HG03460 (cell line): ENCODE measurements around the gene NPL.
A peak's percentile ranks its signal among the peaks of the same experiment; 100 is the strongest.

Source experiments
- ATAC-seq: cut with Tn5 transposase; IDR thresholded peaks from one replicate; pipeline ENCODE4 v1.9.1; 2021; ENCODE audit not compliant: unreplicated experiment

NPL gene

DNA sequence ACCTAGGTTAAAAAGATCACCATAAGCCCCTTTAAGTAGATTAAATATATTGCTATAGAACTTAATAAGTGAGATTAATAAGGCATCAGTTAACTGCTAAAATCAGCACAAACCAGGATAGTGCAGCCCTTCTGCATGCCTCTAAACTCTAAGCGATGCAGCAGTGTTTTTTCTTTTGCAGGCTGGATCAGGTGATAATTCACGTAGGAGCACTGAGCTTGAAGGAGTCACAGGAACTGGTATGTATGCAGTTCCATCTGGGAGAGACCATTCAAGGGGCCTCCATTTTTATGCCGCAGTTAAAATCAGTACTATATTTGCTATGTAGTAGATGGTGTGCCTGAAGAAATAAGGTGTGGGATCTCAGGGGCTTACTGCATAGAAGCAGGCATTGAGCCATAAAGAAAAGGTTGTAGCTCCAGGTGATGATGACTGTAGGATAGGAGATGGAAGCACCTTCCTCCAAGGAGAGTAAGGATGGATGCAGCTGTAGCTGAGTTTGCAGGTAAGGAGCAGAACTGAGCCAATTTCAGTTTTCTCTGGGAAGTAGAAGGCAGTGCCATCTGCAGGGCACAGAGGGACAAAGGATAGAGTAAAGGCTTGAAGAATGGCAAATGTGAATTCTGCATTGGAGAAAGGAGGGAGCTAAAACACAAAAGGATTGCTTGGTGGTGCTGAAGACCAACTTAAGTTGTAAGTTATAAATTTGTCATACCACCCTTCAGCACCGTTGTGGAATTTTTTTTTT, 22.6 kb downstream of the NPL start:
- no peak for ATAC-seq

DNA sequence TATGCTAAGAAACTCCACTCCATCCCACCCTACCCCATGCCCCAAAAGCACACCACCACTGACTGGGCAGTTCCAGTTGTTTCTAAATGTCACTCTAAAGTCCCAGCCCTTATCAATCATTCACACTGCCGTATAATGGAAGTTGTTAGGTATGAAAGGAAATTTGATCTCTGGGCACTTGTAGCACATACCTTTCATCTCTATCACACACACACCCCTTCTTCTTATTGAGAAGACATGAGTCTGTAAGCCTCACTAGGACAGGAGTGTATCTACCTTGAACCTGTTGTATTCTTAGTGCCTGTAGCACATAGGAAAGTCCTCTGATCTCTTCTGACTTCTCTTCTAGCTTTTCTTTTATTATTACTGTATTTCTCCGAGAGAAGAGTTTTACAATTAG, 27.3 kb downstream of the NPL start:
- no peak for ATAC-seq

DNA sequence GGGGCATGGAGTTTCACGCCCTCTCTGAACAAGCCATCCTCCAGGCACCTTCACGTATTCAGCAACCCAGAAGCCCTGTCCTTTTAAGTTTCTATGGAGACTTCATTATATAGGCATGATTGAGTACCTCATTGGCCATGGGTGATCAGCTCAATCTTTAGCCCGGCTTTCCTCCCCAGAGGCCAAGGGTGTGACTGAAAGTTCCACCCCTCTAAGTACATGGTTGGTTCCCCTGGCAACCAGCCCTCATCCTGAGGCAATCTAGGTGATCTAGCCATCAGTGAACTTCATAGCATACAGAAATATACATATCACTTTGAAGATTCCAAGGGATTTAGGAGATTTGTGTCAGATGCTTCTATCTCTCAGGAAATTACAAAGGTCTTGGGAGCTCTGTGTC, 28.2 kb downstream of the NPL start:
- no peak for ATAC-seq

DNA sequence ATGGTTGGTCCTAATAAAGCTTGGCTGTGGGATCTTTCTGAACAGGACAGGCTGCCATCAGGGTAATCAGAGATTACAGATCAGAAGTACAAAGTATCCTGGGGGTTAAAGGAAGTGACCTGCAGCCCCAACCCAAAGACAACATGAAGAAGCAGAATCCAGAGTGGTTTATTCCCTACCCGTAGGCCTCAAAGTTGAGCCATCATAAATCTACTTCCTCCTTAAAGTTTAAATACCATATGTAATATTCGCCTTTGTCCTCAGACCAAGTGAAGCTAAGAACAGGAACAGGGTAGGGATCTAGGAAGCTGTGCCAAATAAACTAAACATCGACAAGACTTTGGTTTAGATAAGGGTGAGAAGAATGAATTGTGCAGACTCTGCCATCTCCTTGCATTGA, 33.6 kb downstream of the NPL start:
- no peak for ATAC-seq

DNA sequence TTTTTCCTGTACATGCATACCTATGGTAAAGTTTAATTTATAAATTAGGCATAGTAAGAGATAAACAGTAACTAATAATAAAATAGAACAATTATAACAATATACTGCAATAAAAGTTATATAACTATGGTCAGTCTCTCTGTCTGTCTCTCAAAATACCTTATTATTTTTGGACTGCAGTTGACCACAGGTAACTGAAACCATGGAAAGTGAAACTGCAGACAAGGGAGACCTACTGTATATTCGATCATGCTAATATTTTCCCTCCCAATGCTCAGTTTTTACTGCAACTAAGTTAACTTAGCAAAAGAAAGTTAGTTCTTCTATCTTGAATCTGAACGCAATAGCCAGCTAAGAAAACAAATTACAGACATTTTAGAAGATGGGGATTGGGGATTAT, 37.3 kb downstream of the NPL start:
- ATAC-seq = no peak

DNA sequence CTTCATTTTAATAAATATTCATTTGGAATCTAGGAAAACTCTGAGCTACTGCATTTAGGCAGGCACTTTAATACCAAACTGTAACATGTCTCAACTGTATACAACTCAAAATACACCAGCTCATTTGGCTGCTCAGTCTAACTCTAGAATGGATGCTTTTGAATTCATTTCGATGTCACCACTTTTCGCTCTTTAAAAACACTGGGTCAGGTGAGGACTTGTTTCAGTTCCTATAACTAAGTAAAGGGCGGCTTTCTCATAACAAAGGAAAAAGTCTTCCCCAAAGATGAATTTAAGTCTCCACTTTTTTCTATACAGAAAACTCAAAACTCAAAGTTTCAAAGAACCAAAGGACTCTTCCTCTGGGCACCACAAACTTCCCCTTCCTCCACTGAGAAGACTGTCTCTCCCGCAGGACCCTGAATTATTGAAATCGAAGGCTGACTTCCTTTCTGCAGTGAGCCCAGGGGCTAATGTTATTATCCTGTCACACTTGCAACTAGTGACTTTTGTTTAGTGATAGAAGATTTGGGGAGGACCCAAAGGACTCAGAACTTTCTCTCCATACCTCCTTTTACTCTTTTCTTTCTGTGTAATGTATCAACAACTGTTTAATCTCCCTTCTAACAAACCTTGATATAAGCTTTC, 39.8 kb downstream of the NPL start:
- ATAC-seq = no peak

DNA sequence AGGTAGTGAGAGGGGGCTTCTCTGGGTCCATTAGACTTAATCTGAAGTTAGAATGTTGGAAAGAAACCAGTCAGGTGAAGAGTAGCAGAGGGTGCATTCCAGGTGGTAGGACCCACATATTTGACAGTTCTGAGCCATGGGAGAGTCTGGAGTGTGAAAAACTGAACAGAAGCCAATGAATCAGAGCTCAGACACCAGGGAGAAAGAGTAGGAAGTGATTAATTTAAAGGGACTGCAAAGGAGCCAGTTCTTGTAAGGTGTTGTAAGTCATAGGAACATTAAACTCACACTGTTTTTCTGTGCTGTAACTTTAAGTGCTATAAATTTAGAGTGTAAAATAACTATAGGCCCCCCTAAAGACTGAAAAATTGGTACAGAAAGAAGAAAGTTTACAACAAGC, 43.7 kb downstream of the NPL start:
- ATAC-seq = no peak

DNA sequence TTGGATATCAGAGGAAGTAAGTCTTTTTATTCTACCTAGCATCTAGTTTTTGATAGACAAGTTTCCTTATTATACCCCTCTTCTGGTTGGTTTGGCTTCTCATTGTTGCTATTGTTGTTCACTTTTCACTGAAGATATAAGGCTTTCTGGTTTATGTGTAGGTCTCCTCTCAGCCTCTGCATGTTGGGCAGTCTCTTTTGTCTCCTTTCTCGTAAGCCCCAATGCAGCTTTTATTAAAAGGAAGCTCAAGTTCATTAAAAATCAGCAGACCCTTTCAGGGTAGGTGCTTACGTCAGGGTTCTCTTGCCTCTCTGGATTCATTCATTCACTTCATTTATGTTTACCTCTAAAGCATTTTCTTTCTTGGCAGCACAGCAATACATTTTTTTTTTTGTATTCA, 44.8 kb downstream of the NPL start:
- no peak for ATAC-seq

DNA sequence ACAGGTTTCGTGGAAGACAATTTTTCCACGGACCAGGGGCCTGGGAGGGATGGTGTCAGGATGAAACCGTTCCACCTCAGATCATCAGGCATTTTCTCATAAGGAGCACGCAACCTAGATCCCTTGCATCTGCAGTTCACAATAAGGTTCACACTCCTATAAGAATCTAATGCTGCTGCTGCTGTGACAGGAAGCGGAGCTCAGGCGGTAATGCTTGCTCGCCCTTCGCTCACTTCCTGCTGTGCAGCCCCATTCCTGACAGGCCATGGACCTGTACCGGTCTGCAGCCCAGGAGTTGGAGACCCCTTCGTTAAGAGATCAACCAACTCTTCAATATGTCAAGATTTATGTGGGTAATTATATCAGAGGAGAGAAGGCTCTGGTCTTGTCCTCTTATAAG, 46.2 kb downstream of the NPL start:
- no peak for ATAC-seq

DNA sequence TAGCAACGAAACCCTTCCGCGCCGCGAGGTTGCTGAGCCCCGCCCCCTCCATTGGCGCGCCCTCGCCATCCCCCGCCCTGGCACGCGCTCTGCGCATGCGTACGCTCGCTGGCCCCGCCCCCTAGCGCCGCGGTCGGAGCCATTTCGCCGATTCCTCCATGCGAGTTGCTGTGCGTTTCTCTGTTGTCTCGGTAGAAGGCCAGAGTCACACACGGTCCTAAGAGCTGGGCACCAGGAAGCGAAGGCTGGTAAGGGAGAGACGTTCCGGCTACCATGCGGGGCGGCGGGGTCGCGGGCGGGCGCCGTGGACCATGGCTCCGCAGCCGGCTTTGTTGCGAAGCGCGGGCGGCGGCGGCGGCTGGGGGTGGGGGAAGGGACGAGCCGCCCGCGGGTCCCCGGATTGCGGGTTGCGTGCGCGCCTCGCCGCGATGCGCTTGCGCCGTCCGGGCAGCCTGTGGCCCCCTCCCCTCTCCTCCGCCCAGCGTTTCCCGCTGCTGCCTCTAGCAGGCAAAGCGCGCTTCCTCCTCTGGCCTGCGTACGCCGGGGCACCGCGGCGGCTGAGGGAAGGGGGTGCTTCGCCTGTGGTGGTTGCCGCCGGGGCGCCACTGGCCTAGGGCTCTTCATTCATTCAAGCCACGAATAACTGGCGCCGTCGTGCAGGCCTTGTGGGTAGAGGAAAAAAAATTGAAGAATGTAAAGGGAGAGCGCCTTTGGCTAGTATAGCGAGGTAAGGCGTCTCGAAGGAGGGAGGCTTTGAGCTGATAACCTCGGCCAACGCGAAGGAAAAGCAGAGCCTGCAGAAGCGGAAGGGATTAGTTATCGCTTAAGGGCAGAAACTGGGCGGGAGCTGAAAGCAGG, 49.9 kb downstream of the NPL start, which contains the start of gene DHX9:
DHX9 (plus strand) TSS at position 139 of the 858 bp plus-strand sequence. CDS start 3,220 bp downstream, outside the sequence.
- peak; percentile 86 for ATAC-seq

DNA sequence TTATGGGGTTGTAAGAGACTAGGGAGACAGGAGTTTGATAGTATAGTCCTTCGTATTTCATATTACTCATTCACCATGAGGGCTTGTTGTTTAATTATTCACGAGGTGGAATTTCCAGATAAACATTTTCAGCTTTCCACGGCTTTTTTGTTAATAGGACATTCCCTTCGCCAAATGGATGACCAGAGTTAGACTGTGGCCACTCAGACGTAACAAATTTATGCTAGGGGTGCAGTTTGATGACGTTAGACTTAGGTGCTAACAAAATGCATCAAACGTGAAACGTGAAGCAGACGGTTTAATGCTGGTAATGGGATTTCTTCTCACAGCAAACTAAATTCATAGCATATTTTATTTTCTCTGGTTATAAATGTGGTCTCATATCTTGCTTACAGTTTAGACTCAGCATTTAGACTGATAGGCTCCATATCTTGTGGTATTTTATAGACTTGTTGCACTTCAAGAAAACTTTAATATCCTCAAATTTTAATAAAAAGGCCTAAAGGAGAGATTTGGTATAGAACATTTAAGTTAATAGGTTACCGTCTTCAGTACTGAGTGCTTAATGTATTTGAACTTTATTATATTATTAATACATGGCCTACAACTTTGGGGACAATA, 51.9 kb downstream of the NPL start:
- ATAC-seq = no peak

DNA sequence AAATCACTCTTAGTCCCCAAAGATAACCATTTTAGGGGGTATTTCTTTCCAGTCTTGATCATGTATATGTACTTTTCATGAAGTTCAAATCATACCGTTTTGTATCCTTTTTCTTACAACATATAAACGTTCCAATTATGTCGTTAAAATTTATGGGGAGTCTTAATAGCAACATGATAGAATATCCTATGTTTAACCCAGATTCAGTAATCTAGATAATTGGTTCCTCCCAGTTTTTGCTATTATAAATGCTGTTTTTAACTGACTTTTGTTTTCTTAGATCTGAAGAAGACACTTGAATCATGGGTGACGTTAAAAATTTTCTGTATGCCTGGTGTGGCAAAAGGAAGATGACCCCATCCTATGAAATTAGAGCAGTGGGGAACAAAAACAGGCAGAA, 52.7 kb downstream of the NPL start:
- no peak for ATAC-seq

DNA sequence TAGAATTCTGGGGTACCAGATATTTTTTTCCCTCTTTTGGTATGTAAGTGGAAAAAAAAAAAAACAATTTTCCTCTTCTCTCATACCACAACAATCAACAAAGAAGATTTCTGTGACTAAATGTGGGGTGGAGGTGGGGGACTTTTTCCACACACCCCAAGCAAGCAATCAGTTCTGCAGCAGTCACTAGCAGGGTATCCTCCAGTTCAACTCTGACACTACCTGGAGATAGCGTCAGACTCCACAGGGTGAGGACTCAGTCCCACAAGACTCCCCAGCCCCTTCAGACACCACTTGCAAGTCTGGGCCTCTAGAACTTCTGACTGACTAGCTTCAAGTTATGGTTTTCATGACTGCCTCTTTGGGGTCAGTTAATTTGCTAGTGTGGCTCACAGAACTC, 55.8 kb downstream of the NPL start:
- no peak for ATAC-seq

DNA sequence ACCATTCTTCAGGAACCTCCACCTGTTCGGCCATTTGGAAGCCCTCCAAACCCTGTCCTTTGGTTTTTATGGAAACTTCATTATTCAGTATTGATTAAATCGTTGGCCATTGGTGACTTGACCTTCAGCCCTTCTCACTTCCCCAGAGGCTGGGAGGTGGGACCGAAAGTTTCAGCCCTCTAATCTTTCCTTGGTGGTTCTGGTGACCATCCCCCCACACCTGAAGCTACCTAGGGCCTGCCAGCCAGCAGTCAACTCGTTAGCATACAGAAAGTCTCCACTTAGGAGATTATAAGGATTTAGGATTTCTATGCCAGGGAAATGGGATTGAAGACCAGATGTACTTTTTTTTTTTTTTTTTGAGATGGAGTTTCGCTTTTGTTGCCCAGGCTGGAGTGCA, 56.3 kb downstream of the NPL start:
- ATAC-seq = no peak

DNA sequence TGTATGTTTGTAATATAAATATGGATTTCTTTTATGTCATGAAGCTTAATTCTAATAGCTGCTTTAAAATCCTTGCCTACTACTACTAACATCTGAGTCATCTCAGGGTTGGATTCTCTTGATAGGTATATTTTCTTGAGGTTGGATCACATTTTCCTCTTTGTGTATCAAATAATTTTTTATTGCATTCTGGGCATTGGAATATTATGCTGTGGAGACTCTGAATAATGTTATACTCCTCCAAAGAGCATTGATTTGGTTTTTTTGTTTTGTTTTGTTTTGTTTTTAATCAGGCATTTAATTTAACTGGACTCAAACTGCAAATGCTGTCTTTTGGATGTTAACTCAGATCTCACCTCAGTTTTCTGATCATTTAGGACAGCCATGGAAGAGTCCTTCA, 57.5 kb downstream of the NPL start:
- no peak for ATAC-seq

DNA sequence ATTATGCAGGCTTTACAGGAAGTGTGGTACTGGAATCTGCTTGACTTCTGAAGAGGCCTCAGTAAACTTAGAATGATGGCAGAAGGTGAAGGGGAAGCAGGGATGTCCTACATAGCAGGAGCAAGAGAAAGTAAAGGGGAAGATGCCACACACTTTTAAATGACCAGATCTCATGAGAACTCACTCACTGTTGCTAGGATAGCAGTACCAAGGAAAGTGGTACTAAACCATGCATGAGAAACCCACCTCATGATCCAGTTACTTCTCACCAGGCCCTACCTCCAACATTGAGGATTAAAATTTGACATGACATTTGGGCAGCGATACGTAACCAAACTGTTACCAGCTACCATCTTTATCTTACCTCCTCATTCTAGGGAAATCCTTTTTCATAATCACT, 59.2 kb downstream of the NPL start:
- no peak for ATAC-seq

DNA sequence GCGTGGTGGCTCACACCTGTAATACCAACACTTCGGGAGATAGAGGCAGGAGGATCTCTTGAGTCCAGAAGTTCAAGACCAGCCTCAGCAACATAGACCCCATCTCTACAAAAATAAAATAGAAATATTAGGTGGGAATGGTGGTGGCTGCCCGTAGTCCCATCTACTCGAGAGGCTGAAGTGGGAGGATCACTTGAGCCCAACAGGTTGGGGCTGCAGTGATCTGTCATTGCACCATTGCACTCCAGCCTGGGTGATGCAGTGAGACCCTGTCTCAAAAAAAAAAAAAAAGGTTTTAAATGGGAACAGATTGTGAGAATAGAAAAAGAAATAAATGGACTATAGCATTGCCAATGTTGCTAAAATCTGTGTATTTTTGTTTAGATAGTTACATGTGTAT, 60.7 kb downstream of the NPL start:
- ATAC-seq = no peak

DNA sequence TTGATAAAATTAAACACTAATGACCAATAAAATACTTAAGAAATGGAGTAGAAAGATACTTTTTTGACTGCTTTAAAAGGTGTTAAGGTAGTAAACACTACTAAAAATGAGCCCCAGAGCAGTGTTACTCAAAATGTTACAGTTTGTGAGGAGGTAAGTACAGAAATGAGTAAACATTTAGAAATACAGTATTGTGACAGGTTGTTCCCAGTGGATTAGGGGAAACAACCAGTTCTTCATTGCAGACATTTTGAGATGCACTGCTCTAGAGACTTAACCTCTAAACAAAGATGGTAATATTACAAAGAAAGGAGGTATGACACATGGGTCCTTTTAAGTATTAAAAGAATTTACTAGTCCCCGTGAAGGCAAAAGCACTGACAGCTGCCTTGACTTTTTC, 62.3 kb downstream of the NPL start:
- no peak for ATAC-seq

DNA sequence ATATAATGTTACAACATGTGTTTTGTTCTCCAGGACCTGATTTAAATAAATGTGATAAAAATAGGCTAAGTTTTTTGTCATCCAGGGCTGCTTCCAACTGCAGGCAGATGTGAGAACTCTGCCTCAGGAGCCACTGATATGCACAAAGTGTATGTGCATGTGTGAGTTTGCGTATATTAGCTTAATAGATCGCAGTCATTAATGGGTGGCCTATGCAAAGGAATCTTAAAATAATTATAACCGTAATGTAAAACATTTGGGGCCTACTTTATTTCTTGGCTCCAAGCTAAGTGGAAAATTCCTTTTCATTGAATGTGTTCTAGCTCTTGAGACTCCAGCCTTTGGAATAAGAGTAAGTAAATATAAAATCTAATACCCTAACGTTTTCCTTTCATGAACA, 66.3 kb downstream of the NPL start:
- ATAC-seq = no peak

DNA sequence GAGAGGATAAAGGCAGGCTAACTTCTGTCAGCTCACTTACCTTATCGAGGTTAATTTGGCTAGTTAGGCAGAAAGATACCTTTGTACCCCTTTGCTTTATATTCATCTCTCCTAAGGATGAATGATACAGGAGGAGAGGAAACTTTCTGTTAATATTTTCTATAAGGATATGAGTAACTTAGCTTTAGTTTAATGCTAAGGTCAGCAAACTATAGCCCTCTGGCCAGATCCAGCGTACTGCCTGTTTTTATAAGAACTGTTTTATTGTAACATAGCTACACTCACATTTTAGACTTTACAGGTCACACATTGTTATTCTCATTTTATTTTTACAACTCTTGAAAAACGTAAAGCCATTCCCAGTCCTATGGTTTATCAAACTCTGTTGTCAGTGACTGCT, 67.6 kb downstream of the NPL start:
- ATAC-seq = no peak

DNA sequence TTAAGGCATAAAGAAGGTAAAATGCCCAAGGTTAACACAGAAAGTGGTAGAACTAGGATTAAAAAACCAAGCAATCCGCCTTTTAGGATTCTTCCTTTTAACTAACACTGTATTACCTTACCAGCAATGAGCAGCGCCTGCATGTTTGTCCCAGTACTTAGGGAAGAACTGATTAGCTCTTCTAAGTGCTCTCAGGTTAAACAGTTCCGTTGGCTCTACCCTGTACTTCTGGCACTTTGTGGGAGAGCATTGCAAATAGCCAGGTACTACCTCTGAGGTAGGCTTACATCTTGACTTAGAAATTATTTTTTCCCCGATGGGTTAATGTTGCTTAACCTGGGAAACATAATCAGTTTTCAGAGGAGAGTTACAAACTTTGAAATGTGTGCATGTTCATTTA, 71.1 kb downstream of the NPL start:
- ATAC-seq = no peak

DNA sequence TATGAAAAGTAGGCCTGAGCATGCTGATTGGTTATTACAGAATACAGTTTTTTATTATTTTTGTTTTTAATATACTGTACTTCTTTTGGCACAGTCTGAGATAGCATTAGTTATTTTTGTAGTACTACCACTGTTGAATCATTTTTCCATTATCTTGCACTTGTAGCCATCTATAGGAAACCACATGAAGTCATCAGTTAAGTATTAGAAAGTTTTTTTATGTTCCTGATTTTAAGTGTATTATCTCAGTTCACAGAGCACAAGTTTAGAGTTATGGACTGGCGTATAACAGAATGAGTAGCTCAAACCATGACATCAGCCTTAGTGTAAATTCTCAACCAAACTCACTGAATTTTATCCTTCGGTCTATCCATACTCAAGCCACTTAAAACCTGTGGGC, 72.4 kb downstream of the NPL start:
- no peak for ATAC-seq
